OCI-LY1 (cell line): ENCODE results near the gene TAS2R43.
"Not testable (repeated sequence)": the region's sequence is repeated elsewhere in the genome, so short reads cannot be mapped to it uniquely, and the experiment has no call there.

Experiments used
- CTCF ChIP-seq: fragments of 200-600 bp; sonication (generic), shearing (Covaris generic); IDR thresholded peaks from 2 replicates; pipeline ENCODE4 v1.5.1; 2017; ENCODE audit warnings: mild to moderate bottlenecking, antibody characterized with exemption, low read length, moderate library complexity, mixed read lengths
- EZH2 ChIP-seq: fragments of 200-600 bp; sonication (generic), shearing (Covaris generic); IDR thresholded peaks from 2 replicates; pipeline ENCODE4 v1.8.0; 2017; ENCODE audit warnings: borderline replicate concordance, mixed run types, mild to moderate bottlenecking, antibody characterized with exemption, low read length, moderate library complexity, mixed read lengths

GRCh38 chr12:11041366-11041765 is 50.7 kb downstream of the TAS2R43 start:
- not testable (repeated sequence) for TF ChIP-seq CTCF, EZH2
